ENCODE measurements around the gene LLGL2. TPM values are rescaled to one million over a fixed set of nuclear protein-coding genes. Genes with fewer than 3 reads are reported as not detected.
A peak's percentile ranks its signal among the peaks of the same experiment; 100 is the strongest.

The LLGL2 gene
- total RNA-seq, 1 experiment from 2014 or later: 165 TPM

- no peak for TF ChIP-seq CTCF (IDR thresholded peaks at IDR 0.05; ENCODE audit: insufficient read depth in 1 of 2, low read depth in 1 of 2, low read length in 1 of 2, severe bottlenecking in 1 of 2, unreplicated experiment in 1 of 2)
- peak overlapping the region; percentile 93 for H3K4me3 ChIP-seq (ENCODE audit: low read depth, low read length)
- no peaks in the 10 kb centered on the region for H3K9me3 Mint-ChIP-seq (ENCODE audit: unreplicated experiment)
- no peaks in the 10 kb centered on the region for H3K9me3 ChIP-seq
- H3K4me1 Mint-ChIP-seq (ENCODE audit: low read depth, unreplicated experiment): peaks cover 12% of the 10 kb centered on the region
- DNase-seq: no peak
- no peaks in the 10 kb centered on the region for H3K27me3 Mint-ChIP-seq (ENCODE audit: insufficient read depth, unreplicated experiment)
- H3K4me1 ChIP-seq: peaks cover 15% of the 10 kb centered on the region; the same call in 1 of the 2 replicates
- no TSS peak for BruUV-seq (replicated peaks)
- peaks cover 66% of the 10 kb centered on the region for H3K36me3 Mint-ChIP-seq (ENCODE audit: insufficient read depth, unreplicated experiment)
- no peak overlapping the region for H3K27ac Mint-ChIP-seq (ENCODE audit: unreplicated experiment)
- H3K27me3 ChIP-seq (replicated peaks; ENCODE audit: control insufficient read depth, insufficient read depth, low read length): no peaks in the 10 kb centered on the region
- intact Hi-C loops (cut with micrococcal nuclease; ENCODE audit: unreplicated experiment): loop anchor here (2.0 kb wide), 1 partner anchor 74 kb away; no protein-coding TSS in a partner anchor
- CTCF ChIA-PET: no interaction called here
- POLR2A ChIA-PET: interaction anchor here (0.6 kb wide), 1 partner anchor 111 kb away, joined by 8 read pairs; no protein-coding TSS in a partner anchor
- peaks cover 3% of the 10 kb centered on the region; the same call in 1 of the 2 replicates for H3K36me3 ChIP-seq (ENCODE audit: control insufficient read depth, insufficient read depth, low read length)
- H3K4me3 Mint-ChIP-seq (ENCODE audit: unreplicated experiment): peak overlapping the region; percentile 94
These were observed 11.1 kb upstream of the LLGL2 start for GRCh38 chr17:75514299-75514918.

- BruUV-seq (replicated peaks): no TSS peak
- no peaks in the 10 kb centered on the region for H3K9me3 ChIP-seq
- ChIA-PET POLR2A (no interaction called here), CTCF (no interaction called here)
- Mint-ChIP-seq H3K9me3 (ENCODE audit: unreplicated experiment) (no peaks in the 10 kb centered on the region), H3K4me1 (ENCODE audit: low read depth, unreplicated experiment) (peaks cover 12% of the 10 kb centered on the region), H3K4me3 (ENCODE audit: unreplicated experiment) (peak overlapping the region; percentile 94), H3K36me3 (ENCODE audit: insufficient read depth, unreplicated experiment) (peaks cover 68% of the 10 kb centered on the region), H3K27ac (ENCODE audit: unreplicated experiment) (no peak overlapping the region), H3K27me3 (ENCODE audit: insufficient read depth, unreplicated experiment) (no peaks in the 10 kb centered on the region)
- intact Hi-C loops (cut with micrococcal nuclease; ENCODE audit: unreplicated experiment): loop anchor here (1.0 to 5.0 kb wide), 3 partner anchors 37 to 89 kb away; no protein-coding TSS in a partner anchor
- peaks cover 3% of the 10 kb centered on the region; the same call in 1 of the 2 replicates for H3K36me3 ChIP-seq (ENCODE audit: control insufficient read depth, insufficient read depth, low read length)
- no peak for DNase-seq
- TF ChIP-seq CTCF (IDR thresholded peaks at IDR 0.05; ENCODE audit: insufficient read depth in 1 of 2, low read depth in 1 of 2, low read length in 1 of 2, severe bottlenecking in 1 of 2, unreplicated experiment in 1 of 2): no peak
- H3K4me3 ChIP-seq (ENCODE audit: low read depth, low read length): peak overlapping the region; percentile 93
- H3K27me3 ChIP-seq (replicated peaks; ENCODE audit: control insufficient read depth, insufficient read depth, low read length): no peaks in the 10 kb centered on the region
- H3K4me1 ChIP-seq: peaks cover 15% of the 10 kb centered on the region; the same call in 1 of the 2 replicates
These were observed 10.5 kb upstream of the LLGL2 start for GRCh38 chr17:75514919-75515495.

GRCh38 chr17:75515496-75516254, 9.8 kb upstream of the LLGL2 start, which contains the start of gene CASKIN2:
CASKIN2 (minus strand) TSS chr17:75515537; CDS start chr17:75513804, 1,733 bp downstream.
- Mint-ChIP-seq H3K27me3 (ENCODE audit: insufficient read depth, unreplicated experiment) (no peaks in the 10 kb centered on the region), H3K36me3 (ENCODE audit: insufficient read depth, unreplicated experiment) (peaks cover 65% of the 10 kb centered on the region), H3K4me1 (ENCODE audit: low read depth, unreplicated experiment) (peaks cover 12% of the 10 kb centered on the region), H3K27ac (ENCODE audit: unreplicated experiment) (no peak within 1 kb of the TSS), H3K9me3 (ENCODE audit: unreplicated experiment) (no peaks in the 10 kb centered on the region), H3K4me3 (ENCODE audit: unreplicated experiment) (peak within 1 kb of the TSS; percentile 94)
- Histone ChIP-seq H3K4me3 (ENCODE audit: low read depth, low read length) (peak within 1 kb of the TSS; percentile 93), H3K27me3 (replicated peaks; ENCODE audit: control insufficient read depth, insufficient read depth, low read length) (no peaks in the 10 kb centered on the region), H3K4me1 (peaks cover 15% of the 10 kb centered on the region; the same call in 1 of the 2 replicates), H3K9me3 (no peaks in the 10 kb centered on the region), H3K36me3 (ENCODE audit: control insufficient read depth, insufficient read depth, low read length) (peaks cover 3% of the 10 kb centered on the region; the same call in 1 of the 2 replicates)
- POLR2A ChIA-PET: interaction anchor here (0.8 to 1.7 kb wide), 7 partner anchors 11 to 254 kb away, joined by 3 to 9 read pairs (median 4); partner anchors contain the start of genes GGA3, GRB2, MRPS7 and SLC25A19
- intact Hi-C loops (cut with micrococcal nuclease; ENCODE audit: unreplicated experiment): loop anchor here (1.0 to 5.0 kb wide), 4 partner anchors 10 to 89 kb away; partner anchors contain the start of gene LLGL2
- peak; percentile 97 to 99 for DNase-seq
- CTCF ChIA-PET: interaction anchor here (0.9 to 2.1 kb wide), 15 partner anchors 10 to 801 kb away, joined by 3 to 52 read pairs (median 6); partner anchors contain the start of genes GRB2, LLGL2, MIF4GD and SLC25A19
- BruUV-seq (replicated peaks): no TSS peak
- peak; percentile 99 for TF ChIP-seq CTCF (IDR thresholded peaks at IDR 0.05; ENCODE audit: insufficient read depth in 1 of 2, low read depth in 1 of 2, low read length in 1 of 2, severe bottlenecking in 1 of 2, unreplicated experiment in 1 of 2)

Data from Caco-2 (cell line).